ENCODE data around the gene PODNL1. TPM values are rescaled to one million over a fixed set of nuclear protein-coding genes. Genes with fewer than 3 reads are reported as not detected.

PODNL1 gene
- total RNA-seq, 1 experiment from 2014 or later = 6.4 TPM

DNA sequence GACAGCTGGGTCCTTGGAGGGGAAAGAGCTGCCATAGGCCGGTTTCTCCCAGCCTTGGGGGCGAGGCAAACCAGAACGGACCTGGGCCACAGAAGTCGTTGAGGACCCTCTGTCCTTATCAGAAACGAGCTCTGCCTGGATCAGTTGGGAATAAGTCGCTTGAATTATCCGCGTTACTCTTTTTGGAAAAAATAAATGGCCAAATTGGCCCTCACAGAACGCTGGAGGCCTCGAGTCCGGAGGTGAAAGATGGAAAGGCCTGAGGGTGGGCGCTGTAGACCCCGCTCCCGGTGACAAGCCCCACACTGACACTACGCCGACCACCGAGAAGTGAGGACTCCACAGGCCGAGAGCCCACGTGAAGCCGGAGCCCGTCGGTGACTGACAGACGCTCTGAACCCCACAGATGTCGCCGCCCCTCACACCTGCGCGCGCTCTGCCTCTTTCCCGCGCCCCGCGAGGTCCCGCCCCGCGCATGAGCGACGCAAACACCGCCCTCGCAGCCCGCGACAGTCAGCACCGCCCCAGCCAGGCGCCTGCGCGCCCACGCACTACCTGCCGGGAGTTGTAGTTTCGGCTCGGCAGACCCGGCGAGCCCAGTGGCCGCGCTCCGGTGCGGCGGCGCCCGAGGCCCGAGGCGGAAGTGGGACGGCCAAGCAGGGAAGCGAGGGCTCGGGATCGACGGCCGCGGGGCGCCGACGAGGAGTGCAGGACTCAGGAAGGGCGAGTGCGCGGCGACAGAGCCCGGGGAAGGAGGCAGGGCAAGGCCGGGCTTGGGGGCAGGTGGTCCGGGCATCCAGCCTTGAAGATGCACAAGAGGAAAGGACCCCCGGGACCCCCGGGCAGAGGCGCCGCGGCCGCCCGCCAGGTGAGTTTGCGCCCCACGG lies 32.3 kb downstream of the PODNL1 start, which contains the start of the genes BRME1 and CC2D1A:
BRME1 (minus strand) TSS at position 484 of the 887 bp plus-strand sequence. CDS start 1,225 bp downstream, outside the sequence.
CC2D1A (plus strand) TSS at position 568 of the 887 bp plus-strand sequence; CDS start at position 809, 241 bp downstream.
- peaks cover 24% of the 10 kb centered on the region; the same call in 1 of the 2 replicates for H3F3A ChIP-seq (ENCODE audit: insufficient read depth, low read depth)
- intact Hi-C loops (cut with micrococcal nuclease; ENCODE audit: unreplicated experiment) = no loop called here
- peak within 1 kb of the TSS; percentile 60 for H2AFZ ChIP-seq
- DNase-seq = peak; percentile 80 to 95
- ChIA-PET POLR2A (ENCODE audit: unreplicated experiment) (no interaction called here), CTCF (interaction anchor here (0.6 kb wide), 2 partner anchors 237 to 325 kb away, joined by 3 read pairs; no protein-coding TSS in a partner anchor)
- H3K9me3 ChIP-seq (ENCODE audit: insufficient read depth, low read depth) = no peaks in the 10 kb centered on the region
- peaks cover 20% of the 10 kb centered on the region for H3K79me2 ChIP-seq (ENCODE audit: low read depth)
- peaks cover 13% of the 10 kb centered on the region for H3K36me3 ChIP-seq (ENCODE audit: low read depth)
- TSS peak; percentile 60 for BruUV-seq (replicated peaks)
- H3K4me2 ChIP-seq = peak within 1 kb of the TSS; percentile 79
- no peaks in the 10 kb centered on the region for H3K9me2 ChIP-seq (ENCODE audit: insufficient read depth)
- H3K4me3 ChIP-seq = peak within 1 kb of the TSS; percentile 69
- no peaks in the 10 kb centered on the region for H4K20me1 ChIP-seq (ENCODE audit: insufficient read depth)
- no peaks in the 10 kb centered on the region for H3K27me3 ChIP-seq (ENCODE audit: insufficient read depth, low read depth)
- H3K4me1 ChIP-seq (replicated peaks; ENCODE audit: insufficient read depth) = peaks cover 11% of the 10 kb centered on the region; the same call in 1 of the 2 replicates
- no peak for TF ChIP-seq EZH2 (IDR thresholded peaks at IDR 0.05; ENCODE audit: low read depth)
- TF ChIP-seq, protein P1, sequence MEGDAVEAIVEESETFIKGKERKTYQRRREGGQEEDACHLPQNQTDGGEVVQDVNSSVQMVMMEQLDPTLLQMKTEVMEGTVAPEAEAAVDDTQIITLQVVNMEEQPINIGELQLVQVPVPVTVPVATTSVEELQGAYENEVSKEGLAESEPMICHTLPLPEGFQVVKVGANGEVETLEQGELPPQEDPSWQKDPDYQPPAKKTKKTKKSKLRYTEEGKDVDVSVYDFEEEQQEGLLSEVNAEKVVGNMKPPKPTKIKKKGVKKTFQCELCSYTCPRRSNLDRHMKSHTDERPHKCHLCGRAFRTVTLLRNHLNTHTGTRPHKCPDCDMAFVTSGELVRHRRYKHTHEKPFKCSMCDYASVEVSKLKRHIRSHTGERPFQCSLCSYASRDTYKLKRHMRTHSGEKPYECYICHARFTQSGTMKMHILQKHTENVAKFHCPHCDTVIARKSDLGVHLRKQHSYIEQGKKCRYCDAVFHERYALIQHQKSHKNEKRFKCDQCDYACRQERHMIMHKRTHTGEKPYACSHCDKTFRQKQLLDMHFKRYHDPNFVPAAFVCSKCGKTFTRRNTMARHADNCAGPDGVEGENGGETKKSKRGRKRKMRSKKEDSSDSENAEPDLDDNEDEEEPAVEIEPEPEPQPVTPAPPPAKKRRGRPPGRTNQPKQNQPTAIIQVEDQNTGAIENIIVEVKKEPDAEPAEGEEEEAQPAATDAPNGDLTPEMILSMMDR (conservative IDR thresholded peaks at IDR 0.05) = no peak
- peak within 1 kb of the TSS; percentile 53 for H3K27ac ChIP-seq

DNA sequence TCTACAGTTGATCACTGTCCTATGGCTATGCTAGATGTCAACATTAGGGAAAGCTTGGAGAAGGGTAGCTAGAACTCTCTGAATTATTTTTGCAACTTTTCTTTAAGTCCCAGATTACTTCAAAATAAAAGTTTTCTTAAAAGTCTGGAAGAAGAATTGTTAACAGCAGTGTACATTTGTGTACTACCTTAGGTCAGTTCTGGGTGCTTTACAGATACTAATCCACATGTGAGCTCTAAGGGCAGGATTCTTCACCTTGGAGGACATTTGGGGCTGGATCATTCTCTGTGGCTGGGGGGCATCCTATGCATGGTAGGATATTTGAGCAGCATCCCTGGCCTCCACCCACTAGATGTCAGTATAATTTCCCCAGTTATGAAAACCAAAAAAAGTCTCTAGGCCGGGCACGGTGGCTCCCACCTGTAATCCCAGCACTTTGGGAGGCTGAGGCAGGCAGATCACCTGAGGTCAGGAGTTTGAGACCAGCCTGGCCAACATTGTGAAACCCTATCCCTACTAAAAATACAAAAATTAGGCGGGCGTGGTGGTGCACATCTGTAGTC lies 35.1 kb downstream of the PODNL1 start:
- DNase-seq = no peak
- CTCF ChIA-PET = interaction anchor here (0.6 to 0.7 kb wide), 4 partner anchors 13 to 499 kb away, joined by 3 to 6 read pairs (median 4); no protein-coding TSS in a partner anchor
- intact Hi-C loops (cut with micrococcal nuclease; ENCODE audit: unreplicated experiment) = no loop called here

More for the DNA sequence above, 35.1 kb downstream of the PODNL1 start:
- Histone ChIP-seq H3K4me1 (replicated peaks; ENCODE audit: insufficient read depth) (peaks cover 11% of the 10 kb centered on the region; the same call in 1 of the 2 replicates), H3K9me3 (ENCODE audit: insufficient read depth, low read depth) (no peaks in the 10 kb centered on the region), H4K20me1 (ENCODE audit: insufficient read depth) (no peaks in the 10 kb centered on the region), H3F3A (ENCODE audit: insufficient read depth, low read depth) (peaks cover 28% of the 10 kb centered on the region; the same call in 1 of the 2 replicates), H3K27ac (no peak overlapping the region), H3K4me2 (no peak overlapping the region), H3K9me2 (ENCODE audit: insufficient read depth) (no peaks in the 10 kb centered on the region), H3K27me3 (ENCODE audit: insufficient read depth, low read depth) (no peaks in the 10 kb centered on the region), H3K79me2 (ENCODE audit: low read depth) (peaks cover 15% of the 10 kb centered on the region), H2AFZ (no peak overlapping the region), H3K36me3 (ENCODE audit: low read depth) (no peaks in the 10 kb centered on the region), H3K4me3 (no peak overlapping the region)
- TF ChIP-seq, protein P1 (conservative IDR thresholded peaks at IDR 0.05) = peak; percentile 66
- TF ChIP-seq EZH2 (IDR thresholded peaks at IDR 0.05; ENCODE audit: low read depth) = no peak
- no TSS peak for BruUV-seq (replicated peaks)
- POLR2A ChIA-PET (ENCODE audit: unreplicated experiment) = no interaction called here
